ENCODE results near the gene SIRT4. TPM values are rescaled to one million over a fixed set of nuclear protein-coding genes. Genes with fewer than 3 reads are reported as not detected.

SIRT4 gene
- 0.66 and 2.4 TPM in 2 replicates for total RNA-seq

GRCh38 chr12:120301962-120302815 lies at the start of gene SIRT4:
SIRT4 (plus strand) TSS chr12:120302321; CDS start chr12:120303562, 1,241 bp downstream.

GRCh38 chr12:120265473-120266179 lies 36.5 kb upstream of the SIRT4 start, which contains the start of gene PXN:
PXN (minus strand) TSS chr12:120265730; CDS start chr12:120265629, 101 bp downstream.

GRCh38 chr12:120292661-120293531 lies 9.2 kb upstream of the SIRT4 start, which contains the start of gene RNU4-1:
RNU4-1 (minus strand) TSS chr12:120293237.

GRCh38 chr12:120327593-120327992 lies 25.5 kb downstream of the SIRT4 start, which contains the start of gene PLA2G1B:
PLA2G1B (minus strand) TSS chr12:120327779; CDS start chr12:120327753, 26 bp downstream.

Other genes starting within 250 kb of the SIRT4 start
- gene RAB35, start 185.6 kb upstream of the SIRT4 start, total RNA-seq: 28.0 and 39.1 TPM in 2 replicates
- gene GCN1, start 107.6 kb upstream of the SIRT4 start, total RNA-seq: 118 and 131 TPM in 2 replicates
- 3,461 and 4,144 TPM in 2 replicates for gene RPLP0, start 101.2 kb upstream of the SIRT4 start, total RNA-seq
- gene PXN, start 36.6 kb upstream of the SIRT4 start, total RNA-seq: 35.5 and 74.6 TPM in 2 replicates
- gene RNU4-2, start 10.4 kb upstream of the SIRT4 start, total RNA-seq: under 0.01 and 1,000 TPM in 2 replicates
- gene RNU4-1, start 9.1 kb upstream of the SIRT4 start, total RNA-seq: under 0.01 and 1,458 TPM in 2 replicates
- not detected in 2 replicates for gene PLA2G1B, start 25.5 kb downstream of the SIRT4 start, total RNA-seq
- 0.11 TPM in 1 of 2 replicates, not detected in the other for gene MSI1, start 66.8 kb downstream of the SIRT4 start, total RNA-seq
- 464 and 504 TPM in 2 replicates for gene COX6A1, start 135.8 kb downstream of the SIRT4 start, total RNA-seq
- 20.4 and 21.9 TPM in 2 replicates for gene TRIAP1, start 144.1 kb downstream of the SIRT4 start, total RNA-seq
- gene GATC, start 144.1 kb downstream of the SIRT4 start, total RNA-seq: 20.5 and 24.0 TPM in 2 replicates
- gene SRSF9, start 167.4 kb downstream of the SIRT4 start, total RNA-seq: 207 and 311 TPM in 2 replicates
- gene DYNLL1, start 193.8 kb downstream of the SIRT4 start, total RNA-seq: 258 and 322 TPM in 2 replicates
- 28.9 and 34.3 TPM in 2 replicates for gene COQ5, start 226.8 kb downstream of the SIRT4 start, total RNA-seq
- gene RNF10, start 232.0 kb downstream of the SIRT4 start, total RNA-seq: 133 and 137 TPM in 2 replicates

Measured in uterine smooth muscle cell (primary cell).